GM12878 (cell line): Measurements from ENCODE around the gene NINJ1. TPM values are rescaled to one million over a fixed set of nuclear protein-coding genes. Genes with fewer than 3 reads are reported as not detected.
"Not testable (repeated sequence)": the region's sequence is repeated elsewhere in the genome, so short reads cannot be mapped to it uniquely, and the experiment has no call there.

Source experiments
- ATAC-seq: fragments of 200-7000 bp; cut with Tn5 transposase; 3 replicates; pipeline ENCODE4 v1.9.1; 2020; ENCODE audit warnings: mild to moderate bottlenecking, moderate library complexity
- BruUV-seq: library from RNA; stranded (reverse); fragments of 400-500 nt; replicated peaks from 2 replicates; lab custom pipeline; 2021; lab: Mats Ljungman, UMichigan
- CTCF ChIA-PET: fragments of 300-600 bp; sonication (Branson Sonifier 250); formaldehyde crosslinking; extraction: SDS; loops from one replicate; lab custom pipeline; 2021; ENCODE audit warnings: inconsistent platforms; lab: Yijun Ruan, JAX
- POLR2A ChIA-PET: fragments of 350-600 bp; formaldehyde crosslinking; extraction: SDS; loops from one replicate; lab custom pipeline; 2021; ENCODE audit warnings: inconsistent platforms; lab: Charles Lee
- RAD21 ChIA-PET: fragments of 300-600 bp; sonication (Branson Sonifier 250); formaldehyde crosslinking; loops from one replicate; lab custom pipeline; 2023; ENCODE audit warnings: antibody characterized with exemption; ENCODE audit not compliant: unreplicated experiment; lab: Charles Lee
- SMC1A ChIA-PET: fragments of 300-600 bp; sonication (Branson Sonifier 250); formaldehyde crosslinking; loops from one replicate; lab custom pipeline; 2023; ENCODE audit not compliant: unreplicated experiment, uncharacterized antibody; lab: Charles Lee
- DNase-seq: peaks from one replicate; pipeline ENCODE4 v3.0.0-alpha.2; 2011; ENCODE audit warnings: low read depth, low spot score
- FAIRE-seq: peaks from 3 replicates; lab custom pipeline; 2011; peaks lifted over from hg19 to GRCh38; lab: Jason Lieb, UNC
- H2AFZ ChIP-seq: 2 replicates; pipeline ENCODE4 v1.6.0; 2011; ENCODE audit warnings: low read depth, low read length, control low read depth; ENCODE audit not compliant: control insufficient read depth
- H3K27ac ChIP-seq: 2 replicates; pipeline ENCODE4 v1.5.1; 2011; ENCODE audit warnings: control low read depth; ENCODE audit not compliant: control insufficient read depth, insufficient read depth
- H3K27me3 ChIP-seq, 2 experiments: replicated peaks in 1 of 2; 2 replicates each; pipeline versions ENCODE4 v1.6.0 to v1.6.1; 2011; ENCODE audit warnings: low read length in 1 of 2; ENCODE audit not compliant: control insufficient read depth in 2 of 2, insufficient read depth in 2 of 2
- H3K36me3 ChIP-seq, 2 experiments: 2 replicates each; pipeline ENCODE4 v1.5.1; 2011; ENCODE audit warnings: low read length in 1 of 2; ENCODE audit not compliant: control insufficient read depth in 2 of 2, insufficient read depth in 2 of 2
- H3K4me1 ChIP-seq: 2 replicates; pipeline ENCODE4 v1.6.1; 2011; ENCODE audit warnings: mild to moderate bottlenecking, low read length, moderate library complexity, mixed read lengths; ENCODE audit not compliant: control insufficient read depth, insufficient read depth
- H3K4me2 ChIP-seq: 2 replicates; pipeline ENCODE4 v1.6.0; 2011; ENCODE audit warnings: control low read depth; ENCODE audit not compliant: control insufficient read depth, insufficient read depth
- H3K4me3 ChIP-seq: fragments of 200-600 bp; sonication (generic); 2 replicates; pipeline ENCODE4 v1.5.1; 2016
- H3K79me2 ChIP-seq: 2 replicates; pipeline ENCODE4 v1.6.0; 2011; ENCODE audit warnings: low read length; ENCODE audit not compliant: control insufficient read depth, insufficient read depth
- H3K9ac ChIP-seq: 2 replicates; pipeline ENCODE4 v1.8.0; 2011; ENCODE audit warnings: low read length, control low read depth, mixed read lengths; ENCODE audit not compliant: control insufficient read depth, insufficient read depth
- H3K9me3 ChIP-seq: replicated peaks from 3 replicates; pipeline ENCODE4 v1.5.1; 2011; ENCODE audit warnings: mild to moderate bottlenecking, low read length; ENCODE audit not compliant: control insufficient read depth, insufficient read depth
- H4K20me1 ChIP-seq: 2 replicates; pipeline ENCODE4 v1.6.0; 2011; ENCODE audit not compliant: control insufficient read depth, insufficient read depth
- IKZF1 ChIP-seq: fragments of 450-650 bp; conservative IDR thresholded peaks from 2 replicates; pipeline ENCODE4 v1.6.1; 2017; ENCODE audit warnings: antibody characterized with exemption, mild to moderate bottlenecking
- MTA2 ChIP-seq: fragments of 450-650 bp; IDR thresholded peaks from 2 replicates; pipeline ENCODE4 v1.6.1; 2016; ENCODE audit warnings: low read depth, mild to moderate bottlenecking, moderate library complexity
- MYC ChIP-seq: IDR thresholded peaks from 2 replicates; pipeline ENCODE4 v1.6.1; 2011; ENCODE audit warnings: mild to moderate bottlenecking, low read length, moderate library complexity, inconsistent platforms; ENCODE audit not compliant: insufficient read depth, insufficient replicate concordance, insufficient read length, severe bottlenecking
- NR2F1 ChIP-seq: fragments of 450-650 bp; conservative IDR thresholded peaks from 2 replicates; pipeline ENCODE4 v1.6.1; 2017; ENCODE audit warnings: mild to moderate bottlenecking
- RUNX3 ChIP-seq: IDR thresholded peaks from 2 replicates; pipeline ENCODE4 v1.6.1; 2012; ENCODE audit warnings: low read length, inconsistent platforms
- WRNIP1 ChIP-seq: IDR thresholded peaks from 2 replicates; pipeline ENCODE4 v1.6.1; 2011; ENCODE audit warnings: low read depth, low read length, improper control_type of control experiment, borderline replicate concordance
- ZNF217 ChIP-seq: fragments of 450-650 bp; IDR thresholded peaks from 2 replicates; pipeline ENCODE4 v1.6.1; 2017; ENCODE audit warnings: antibody characterized with exemption, mild to moderate bottlenecking
- WGBS: methylation state at CpG from one replicate; pipeline ENCODE4 v1.1.6; 2016; ENCODE audit warnings: low lambda C conversion rate; ENCODE audit not compliant: insufficient replicate concordance, insufficient coverage; ENCODE audit errors: missing lambda C conversion rate; 5-methylcytosine and 5-hydroxymethylcytosine counted together
- in situ Hi-C: fragments of 300-500 bp; cut with MboI; formaldehyde crosslinking; loops from 9 replicates; pipeline ENCODE4 v1.14.3; 2018; ENCODE audit warnings: mixed read lengths
- intact Hi-C: fragments of 100-400 bp; cut with micrococcal nuclease; formaldehyde crosslinking; loops from one replicate; pipeline ENCODE4 v1.14.2; 2022; ENCODE audit not compliant: unreplicated experiment
- polyA plus RNA-seq, 11 experiments: library from polyadenylated mRNA; depleted of rRNA in 4 of 11; unstranded in 6 of 11; stranded (reverse) in 5 of 11; fragments of >200 nt; fragmentation: Nextera tagmentation in 4 of 11; fragmentation: Illumina TruSeq in 1 of 11; extraction: Ambion mirVana in 4 of 11; extraction: Trizol in 1 of 11; gene quantifications; 1 replicate in 1 of 11; 2 replicates in 10 of 11; pipeline versions ENCODE4 v1.2.1 to v1.2.3, GENCODE V29; 2011 to 2016; ENCODE audit warnings: inconsistent platforms in 2 of 11, missing spikeins in 2 of 11, low read depth in 1 of 11
- total RNA-seq, 4 experiments: library from RNA; depleted of rRNA in 3 of 4; stranded (reverse); fragments of >200 nt in 3 of 4; fragmentation: Illumina TruSeq in 1 of 4; extraction: Trizol in 1 of 4; gene quantifications; 2 replicates each; pipeline versions ENCODE4 v1.2.1 to v1.2.3, GENCODE V29; 2013 to 2021
- TF ChIP-seq, protein P1 (sequence below): fragments of 450-650 bp; IDR thresholded peaks from 2 replicates; pipeline ENCODE4 v1.6.1; 2014; ENCODE audit warnings: mild to moderate bottlenecking

Gene NINJ1
- total and polyA plus RNA-seq, 10 of the 15 experiments (the other 5 are each of a cell fraction or from before 2014, with no cell fraction given) = 0.64 to 33.5 (median 17.1) TPM

DNA sequence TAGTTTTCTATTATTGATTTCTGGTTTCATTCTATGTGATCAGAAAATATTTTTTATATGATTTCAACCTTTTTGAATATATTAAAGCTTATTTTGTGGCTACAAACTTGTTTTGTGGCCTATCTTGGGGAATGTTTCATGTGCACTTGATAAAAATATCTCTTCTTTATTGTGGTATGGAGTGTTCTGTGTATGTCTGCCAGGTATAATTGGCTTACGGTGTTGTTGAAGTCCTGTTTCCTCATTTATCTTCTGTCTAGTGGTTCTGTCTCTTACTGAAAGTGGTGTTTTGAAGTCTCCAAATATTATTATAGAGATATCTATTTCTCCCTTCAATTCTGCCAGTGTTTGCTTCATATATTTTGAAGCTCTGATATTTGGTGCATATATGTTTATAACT is 28.4 kb downstream of the NINJ1 start:
- intact Hi-C loops (loop anchor here (5.0 kb wide), 1 partner anchor 857 kb away; no protein-coding TSS in a partner anchor), in situ Hi-C loops (loop anchor here (5.0 kb wide), 1 partner anchor 197 kb away; no protein-coding TSS in a partner anchor)
- CTCF ChIA-PET = interaction anchor here (1.0 to 7.8 kb wide), 8 partner anchors 10 to 151 kb away, joined by 3 to 130 read pairs (median 3); partner anchors contain the start of gene CARD19
- Histone ChIP-seq H4K20me1 (no peaks in the 10 kb centered on the region), H2AFZ (no peak overlapping the region), H3K27me3 (no peaks in the 10 kb centered on the region), H3K4me3 (no peak overlapping the region), H3K79me2 (no peaks in the 10 kb centered on the region; the same call in 1 of the 2 replicates), H3K36me3 (peaks cover 0 to 2% of the 10 kb centered on the region in 2 experiments; a peak in 2 of 4 replicates), H3K27ac (no peak overlapping the region), H3K9ac (no peak overlapping the region), H3K4me1 (peaks cover 12% of the 10 kb centered on the region), H3K4me2 (no peak overlapping the region), H3K9me3 (peaks cover 2% of the 10 kb centered on the region)
- no TSS peak for BruUV-seq
- SMC1A ChIA-PET = interaction anchor here (0.7 to 2.0 kb wide), 7 partner anchors 11 to 197 kb away, joined by 3 to 9 read pairs (median 3); no protein-coding TSS in a partner anchor
- WGBS = 38% methylated on average over 1 of the region's 1 CpG
- RAD21 ChIA-PET = interaction anchor here (1.0 to 6.8 kb wide), 4 partner anchors 41 to 149 kb away, joined by 3 to 77 read pairs (median 6); no protein-coding TSS in a partner anchor
- FAIRE-seq (no peak), ATAC-seq (no peak), DNase-seq (no peak)
- TF ChIP-seq WRNIP1 (no peak), IKZF1 (no peak), ZNF217 (no peak), NR2F1 (no peak), MYC (no peak), RUNX3 (0 out of 2 replicates have a peak, but pooled peaks have one; percentile 20), MTA2 (peak; percentile 29; the same call in 1 of the 2 replicates)
- TF ChIP-seq, protein P1, sequence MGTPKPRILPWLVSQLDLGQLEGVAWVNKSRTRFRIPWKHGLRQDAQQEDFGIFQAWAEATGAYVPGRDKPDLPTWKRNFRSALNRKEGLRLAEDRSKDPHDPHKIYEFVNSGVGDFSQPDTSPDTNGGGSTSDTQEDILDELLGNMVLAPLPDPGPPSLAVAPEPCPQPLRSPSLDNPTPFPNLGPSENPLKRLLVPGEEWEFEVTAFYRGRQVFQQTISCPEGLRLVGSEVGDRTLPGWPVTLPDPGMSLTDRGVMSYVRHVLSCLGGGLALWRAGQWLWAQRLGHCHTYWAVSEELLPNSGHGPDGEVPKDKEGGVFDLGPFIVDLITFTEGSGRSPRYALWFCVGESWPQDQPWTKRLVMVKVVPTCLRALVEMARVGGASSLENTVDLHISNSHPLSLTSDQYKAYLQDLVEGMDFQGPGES = no peak
- POLR2A ChIA-PET = interaction anchor here (1.0 to 2.3 kb wide), 2 partner anchors 9 to 41 kb away, joined by 3 to 8 read pairs; partner anchors contain the start of gene CARD19

DNA sequence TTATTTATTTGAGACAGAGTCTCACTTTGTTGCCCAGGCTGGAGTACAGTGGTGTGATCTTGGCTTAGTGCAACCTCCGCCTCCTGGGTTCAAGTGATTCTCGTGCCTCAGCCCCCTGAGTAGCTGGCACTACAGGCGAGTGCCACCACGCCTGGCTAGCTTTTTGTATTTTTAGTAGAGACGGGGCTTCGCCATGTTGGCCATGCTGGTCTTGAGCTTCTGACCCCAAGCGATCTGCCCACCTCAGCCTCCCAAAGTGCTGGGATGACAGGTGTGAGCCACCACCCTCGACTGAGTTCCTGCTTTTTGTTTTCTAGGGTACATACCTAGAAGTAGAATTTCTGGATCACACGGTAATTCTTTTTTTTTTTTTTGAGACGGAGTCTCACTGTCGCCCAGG is 33.0 kb downstream of the NINJ1 start:
- ATAC-seq, H4K20me1 ChIP-seq, H3K36me3 ChIP-seq, H3K4me2 ChIP-seq, FAIRE-seq, SMC1A ChIA-PET, RAD21 ChIA-PET, H3K27me3 ChIP-seq, intact Hi-C loops, H3K4me3 ChIP-seq, DNase-seq, H3K27ac ChIP-seq, CTCF ChIA-PET, H3K9me3 ChIP-seq, H2AFZ ChIP-seq, BruUV-seq, H3K9ac ChIP-seq, in situ Hi-C loops: not testable (repeated sequence)
- 92% methylated on average over 11 of the region's 11 CpGs for WGBS
- peaks cover 15% of the 10 kb centered on the region for H3K4me1 ChIP-seq
- POLR2A ChIA-PET = interaction anchor here (0.7 kb wide), 1 partner anchor 465 kb away, joined by 4 read pairs; no protein-coding TSS in a partner anchor
- peaks cover 20% of the 10 kb centered on the region for H3K79me2 ChIP-seq
